ENCODE results near the gene CNTF.

Gene CNTF

DNA sequence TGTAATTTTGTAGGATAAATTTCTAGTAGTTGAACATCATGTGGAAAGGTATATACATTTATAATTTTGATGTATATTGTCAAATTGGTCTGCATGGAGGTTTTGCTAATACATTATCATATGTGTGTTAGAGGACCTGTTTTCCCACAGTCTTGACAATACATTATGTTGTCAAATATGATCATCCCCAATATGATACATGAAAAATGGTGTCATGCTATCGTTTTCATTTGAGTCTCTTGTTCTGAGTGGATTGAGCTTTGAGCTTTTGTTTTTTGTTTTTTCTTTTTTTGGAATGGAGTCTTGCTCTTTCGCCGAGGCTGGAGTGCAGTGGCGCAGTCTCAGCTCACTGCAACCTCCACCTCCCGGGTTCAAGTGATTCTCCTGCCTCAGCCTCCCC, 14.1 kb upstream of the CNTF start:
- no peak for DNase-seq

DNA sequence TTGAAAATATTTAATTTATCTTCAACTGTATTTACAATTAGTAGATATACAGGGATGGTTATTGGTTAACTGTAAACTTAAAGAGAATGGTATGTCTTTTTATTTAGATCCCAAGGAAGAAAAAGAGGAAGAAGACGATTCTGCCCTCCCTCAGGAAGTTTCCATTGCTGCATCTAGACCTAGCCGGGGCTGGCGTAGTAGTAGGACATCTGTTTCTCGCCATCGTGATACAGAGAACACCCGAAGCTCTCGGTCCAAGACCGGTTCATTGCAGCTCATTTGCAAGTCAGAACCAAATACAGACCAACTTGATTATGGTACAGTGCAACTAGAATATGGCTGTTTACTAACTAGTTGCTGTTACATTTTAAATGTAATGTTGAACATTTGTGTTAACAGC, 12.7 kb upstream of the CNTF start:
- no peak for DNase-seq

DNA sequence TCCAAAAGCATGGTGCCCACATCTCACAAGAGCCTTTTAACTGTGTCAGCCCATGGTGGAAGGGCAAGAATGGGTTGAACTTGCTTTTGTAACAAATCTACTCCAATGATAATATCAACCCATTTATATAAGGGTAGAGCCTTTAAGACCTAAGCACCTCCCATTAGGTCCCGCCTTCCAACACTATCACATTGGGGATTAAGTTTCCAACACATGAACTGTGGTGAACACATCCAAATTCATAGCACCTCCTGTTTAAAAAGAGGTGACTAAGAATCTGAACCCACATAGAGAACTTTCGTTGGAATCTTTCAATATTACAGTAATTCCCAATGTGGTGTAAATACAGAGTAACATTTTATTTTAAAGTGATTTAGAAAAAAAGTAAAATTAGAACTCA, 9.2 kb upstream of the CNTF start:
- DNase-seq: no peak

DNA sequence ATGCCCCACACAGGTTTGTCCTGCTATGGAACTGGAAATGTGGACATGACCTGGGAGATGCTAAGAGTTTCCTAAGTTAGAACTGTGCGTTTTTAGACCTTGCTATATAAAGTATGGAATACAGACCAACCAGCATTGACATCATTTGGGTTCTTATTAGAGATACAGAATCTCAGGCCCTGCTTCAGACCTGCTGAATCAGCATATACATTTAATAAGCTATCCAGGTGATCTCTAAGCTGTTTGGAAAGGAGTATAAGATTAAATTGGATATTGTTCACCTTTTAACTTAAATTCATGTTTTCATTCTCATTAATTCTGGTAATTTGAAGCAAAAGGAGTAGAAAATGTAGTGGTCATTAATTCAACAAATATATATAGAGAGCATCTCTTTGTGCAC, 6.9 kb upstream of the CNTF start:
- no peak for DNase-seq

DNA sequence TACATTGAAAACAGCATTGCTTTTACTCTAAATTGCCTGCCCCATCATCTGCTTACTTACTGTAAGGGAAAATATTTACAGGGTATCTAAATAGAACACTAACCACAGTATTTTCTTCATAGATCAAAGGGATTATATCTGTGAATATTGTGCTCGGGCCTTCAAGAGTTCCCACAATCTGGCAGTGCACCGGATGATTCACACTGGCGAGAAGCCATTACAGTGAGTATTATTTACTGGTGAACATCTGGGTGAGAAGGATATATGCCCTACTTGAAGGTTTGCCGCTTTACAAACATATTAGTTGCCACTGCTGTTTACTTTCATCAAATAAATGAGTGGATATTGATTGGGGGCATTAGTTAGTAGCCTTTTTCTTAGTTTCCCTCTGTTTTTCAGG, 5.9 kb upstream of the CNTF start:
- no peak for DNase-seq

DNA sequence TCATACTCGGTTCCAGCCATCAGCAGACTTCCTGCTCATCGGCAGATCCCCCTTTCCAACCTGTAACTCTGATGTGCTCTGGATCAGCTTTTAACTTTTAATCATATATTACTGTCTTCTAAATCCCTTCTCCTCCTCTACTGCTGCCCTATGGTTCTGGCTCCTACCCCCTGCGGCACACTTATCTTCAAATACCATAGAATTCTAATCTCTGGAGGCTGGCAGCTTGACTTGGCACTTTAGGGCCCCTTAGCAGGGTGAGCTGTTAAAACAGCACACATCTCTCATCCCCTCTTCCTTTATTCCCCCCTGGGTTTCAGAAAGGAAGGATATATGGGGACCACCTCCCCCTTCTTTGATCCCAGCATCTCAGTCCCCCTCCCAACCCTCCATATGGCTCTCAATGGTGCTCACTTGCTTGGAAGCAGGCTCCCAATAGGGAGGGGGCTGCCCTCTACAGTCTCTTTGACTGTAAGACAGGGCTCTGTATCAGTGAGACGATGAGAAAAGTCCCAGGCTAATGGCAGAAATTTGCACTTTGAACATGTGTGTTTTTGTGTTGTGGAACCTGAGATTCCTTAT, 4.4 kb upstream of the CNTF start:
- DNase-seq: no peak

DNA sequence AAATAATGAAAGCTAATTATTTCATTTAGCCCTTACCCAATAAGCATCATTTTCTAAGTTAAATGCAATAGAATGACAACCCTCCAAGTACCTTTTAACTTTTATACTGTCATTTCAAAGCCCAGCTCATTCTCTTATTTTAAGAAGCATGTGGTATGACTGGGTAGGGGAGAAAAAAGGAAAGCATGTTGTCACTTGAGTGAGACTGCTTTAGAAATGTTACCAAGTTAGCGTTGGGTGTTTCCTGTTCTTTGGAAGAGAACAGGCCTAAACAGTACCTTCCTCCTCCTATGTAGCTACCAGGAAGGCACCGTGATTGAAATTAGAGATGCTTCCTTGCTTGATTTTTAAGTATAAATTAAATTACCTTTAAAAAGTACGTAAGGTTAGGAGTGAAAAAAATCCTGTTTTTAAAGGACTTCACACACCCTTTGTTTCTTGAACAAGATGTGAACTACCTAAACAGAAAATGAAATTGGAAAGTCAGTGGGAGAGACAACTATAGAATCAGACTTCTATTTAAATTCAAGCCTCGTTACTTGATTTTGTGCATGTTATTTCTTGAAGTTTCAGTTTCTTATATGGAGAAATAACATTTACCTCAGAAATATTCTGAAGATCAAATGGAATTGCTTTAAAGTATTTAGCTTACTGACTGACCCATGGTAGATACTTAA, 741 bp upstream of the CNTF start:
- no peak for DNase-seq

DNA sequence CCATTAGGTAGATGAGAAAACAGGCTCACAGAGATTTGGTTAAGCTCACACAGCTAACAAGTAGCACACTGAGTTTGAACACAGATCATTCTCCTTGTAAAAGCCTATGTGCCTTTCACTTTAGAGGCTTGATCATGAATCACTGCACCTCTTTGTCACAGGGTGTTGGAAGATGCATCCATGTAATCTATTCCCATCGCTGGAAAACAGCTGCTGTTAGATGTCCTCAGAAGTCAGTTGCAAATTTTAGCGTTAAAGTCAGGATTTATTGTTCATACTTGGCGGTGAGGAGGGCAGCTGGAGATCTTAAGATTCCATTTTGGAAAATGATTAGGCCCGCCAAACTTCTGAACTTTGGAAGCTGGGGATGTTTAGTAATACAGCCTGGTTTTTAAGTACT, 2.6 kb downstream of the CNTF start:
- DNase-seq: no peak

DNA sequence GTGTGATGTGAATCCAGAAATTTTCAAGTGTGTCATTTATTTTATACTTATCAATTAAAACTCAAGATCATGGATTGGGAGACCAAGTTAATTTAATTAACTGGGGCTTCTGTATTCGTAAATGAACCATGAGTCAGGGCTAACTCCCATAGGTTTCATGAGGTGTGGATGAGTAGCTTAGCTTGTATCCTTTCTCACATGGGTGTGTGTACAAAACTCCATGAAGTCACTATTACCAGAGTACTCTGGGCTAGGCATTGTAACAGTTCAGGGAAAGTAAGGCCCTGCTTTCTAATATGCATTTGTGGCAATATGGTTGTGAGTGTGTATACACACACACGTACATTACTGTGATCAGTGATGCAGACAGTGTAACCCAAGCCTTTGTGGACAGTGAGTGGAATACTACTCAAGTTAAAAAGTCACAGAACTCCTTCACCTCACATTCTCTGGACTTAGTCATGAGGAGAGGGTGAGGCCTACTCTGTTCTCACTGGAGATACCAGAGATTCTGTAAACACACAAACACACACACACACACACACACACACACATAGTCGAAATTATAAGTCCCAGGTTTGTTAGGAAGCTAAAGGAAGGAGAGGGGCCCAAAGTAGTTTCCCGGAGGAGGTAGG, 3.5 kb downstream of the CNTF start:
- no peak for DNase-seq

DNA sequence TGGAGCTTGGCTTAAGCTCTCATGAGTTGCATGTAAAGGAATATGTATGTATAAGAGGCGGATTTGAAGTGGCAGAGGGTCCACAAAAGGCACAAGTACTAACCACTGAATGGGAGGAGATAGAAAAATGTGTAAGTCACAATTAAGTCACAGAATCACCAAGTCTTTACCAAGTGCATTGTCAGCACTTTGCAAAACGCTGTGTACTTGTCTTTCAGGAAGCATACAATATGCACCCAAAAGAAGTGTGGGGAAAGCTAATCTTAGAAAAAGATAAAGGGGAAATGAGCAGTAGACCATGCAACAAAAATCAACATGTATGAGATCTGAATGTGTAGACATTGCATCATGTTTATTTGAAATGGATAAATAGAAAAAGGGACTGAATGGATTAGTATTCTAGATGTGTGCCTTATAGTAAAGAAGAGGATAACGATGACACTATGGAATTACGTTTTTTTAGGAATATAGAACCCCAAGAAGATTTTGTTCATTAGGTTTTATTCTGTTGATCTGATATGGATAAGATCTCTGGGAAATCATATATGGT, 4.5 kb downstream of the CNTF start:
- DNase-seq: no peak

DNA sequence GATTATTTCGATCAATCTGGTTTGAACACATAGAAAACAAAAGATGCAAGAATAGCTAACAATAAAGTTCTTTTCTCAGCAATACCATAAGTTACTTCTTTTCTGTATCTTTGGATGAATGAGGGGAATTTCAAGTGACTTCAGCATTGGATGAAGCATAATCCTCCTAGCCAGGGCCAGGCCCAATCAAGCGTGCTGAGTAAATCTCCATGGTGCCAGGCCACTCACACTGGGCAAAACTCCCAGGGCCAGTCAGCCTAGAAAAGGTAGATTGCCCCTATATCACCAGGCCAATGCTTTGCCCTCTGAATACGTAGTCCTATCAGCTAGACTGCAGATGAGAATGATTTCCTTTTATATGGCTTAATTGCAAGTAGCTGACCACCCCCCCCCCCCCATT, 6.0 kb downstream of the CNTF start:
- no peak for DNase-seq

DNA sequence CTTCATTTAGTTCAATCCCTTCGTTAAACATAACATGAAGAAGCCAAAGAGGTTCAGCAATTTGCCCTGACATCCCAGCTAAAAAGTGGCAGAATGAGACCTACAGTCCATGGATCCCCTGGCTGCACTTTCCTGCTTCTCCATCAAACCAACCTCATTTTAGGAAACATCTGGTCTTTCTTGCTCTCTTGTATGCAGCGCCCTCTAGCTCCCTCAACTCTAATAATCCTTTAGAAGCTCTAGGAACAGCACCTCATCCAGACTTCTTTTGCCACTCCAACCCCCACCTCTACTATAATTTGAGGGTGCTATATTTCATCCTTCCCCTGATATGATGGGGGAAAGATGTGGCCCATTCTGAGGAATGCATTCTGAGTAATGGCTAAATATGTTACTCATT, 7.4 kb downstream of the CNTF start:
- peak in 1 of 2 experiments; percentile 59 for DNase-seq

DNA sequence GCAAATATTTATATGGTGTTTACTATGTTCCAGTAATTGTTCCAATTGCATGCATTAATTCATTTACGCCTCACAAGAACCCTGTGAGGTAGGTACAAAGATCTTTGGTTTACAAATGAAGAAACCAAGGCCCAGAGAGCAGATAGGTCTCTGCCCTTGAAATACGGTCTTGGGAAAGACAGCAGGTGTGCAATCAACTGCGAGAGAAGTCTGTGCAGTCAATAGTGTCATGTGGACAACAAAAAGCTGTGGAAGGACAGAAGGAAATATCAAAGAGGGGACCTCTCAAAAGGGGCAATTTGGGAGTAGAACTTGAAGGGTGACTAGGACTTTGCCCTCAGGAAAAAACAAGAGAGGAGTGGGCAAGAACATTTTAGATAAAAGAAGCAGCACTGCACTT, 8.9 kb downstream of the CNTF start:
- no peak for DNase-seq

DNA sequence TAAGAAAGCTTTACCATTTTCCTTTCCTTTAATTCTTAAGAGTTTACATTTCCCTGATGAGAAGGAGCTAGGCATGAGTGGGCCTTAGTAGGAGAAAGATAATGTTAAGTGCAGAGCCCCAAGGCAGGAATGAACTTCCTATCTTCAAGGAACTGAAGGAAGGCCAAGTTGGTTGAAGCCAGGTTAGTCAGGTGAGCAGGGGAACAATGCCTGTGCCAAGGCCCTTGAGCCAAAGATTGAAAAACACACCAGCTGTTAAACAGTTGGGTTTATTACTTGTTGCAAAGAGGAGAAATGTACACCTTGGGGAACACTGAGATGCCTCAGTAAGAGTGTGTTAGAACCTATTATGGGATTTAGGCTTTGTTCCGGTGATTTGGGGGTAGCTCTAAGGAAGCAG, 10.0 kb downstream of the CNTF start:
- DNase-seq: no peak

DNA sequence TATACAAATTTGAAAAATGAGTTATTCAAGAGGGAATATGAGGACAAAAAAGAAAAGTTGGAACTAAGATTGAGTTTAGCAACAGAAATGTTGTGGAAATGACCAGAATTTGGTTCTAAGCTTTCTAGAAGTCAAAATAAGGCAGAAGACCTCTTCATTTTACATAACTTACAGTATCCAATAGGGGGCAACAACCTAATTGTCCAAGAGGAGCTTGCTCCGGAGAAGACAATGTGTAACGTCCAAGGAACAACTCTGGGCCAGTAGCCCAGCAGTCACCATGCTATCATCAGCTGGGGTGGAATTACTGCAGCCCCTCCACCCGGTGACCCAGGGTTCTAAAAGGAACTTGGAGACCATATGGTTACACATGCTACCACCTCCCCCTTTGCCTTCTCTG, 14.1 kb downstream of the CNTF start:
- no peak for DNase-seq

DNA sequence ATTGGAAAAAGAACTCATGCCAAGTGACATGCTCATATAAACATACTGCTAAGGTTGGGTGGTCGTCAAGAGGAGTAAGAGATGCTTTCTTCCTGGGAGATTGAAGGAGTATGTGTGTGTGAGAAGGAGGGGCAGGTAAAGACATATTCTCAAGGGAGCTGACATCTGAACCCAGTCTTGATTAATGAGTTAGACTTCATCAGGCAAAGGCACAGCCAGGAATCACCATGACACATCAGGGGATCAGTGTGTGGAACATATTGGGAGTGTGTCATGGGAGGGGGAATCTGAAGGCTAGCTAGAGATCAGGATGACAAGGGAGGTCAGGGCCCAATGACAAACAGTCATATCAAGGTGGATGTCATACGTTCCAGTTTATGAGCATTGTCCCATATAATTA, 14.9 kb downstream of the CNTF start:
- DNase-seq: no peak

DNA sequence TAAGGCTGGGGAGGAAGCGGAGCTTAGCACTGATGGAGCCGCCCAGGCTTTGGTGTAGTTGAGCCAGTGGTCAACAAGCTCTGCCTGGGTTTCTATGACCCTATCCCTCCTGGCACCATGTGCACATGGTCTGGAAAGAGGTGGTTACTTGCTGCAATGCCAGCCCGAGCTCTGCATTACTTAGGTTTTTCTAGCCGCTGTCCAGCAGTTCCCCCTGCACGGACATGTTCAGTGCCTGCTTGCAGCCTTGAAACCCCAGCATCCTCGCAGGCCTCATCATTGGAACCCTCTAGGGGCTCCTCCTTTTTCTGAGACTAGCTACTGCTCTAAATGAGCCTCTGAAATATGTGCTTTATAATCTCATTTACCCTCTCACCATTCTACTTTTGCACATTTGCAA, 16.6 kb downstream of the CNTF start:
- no peak for DNase-seq

DNA sequence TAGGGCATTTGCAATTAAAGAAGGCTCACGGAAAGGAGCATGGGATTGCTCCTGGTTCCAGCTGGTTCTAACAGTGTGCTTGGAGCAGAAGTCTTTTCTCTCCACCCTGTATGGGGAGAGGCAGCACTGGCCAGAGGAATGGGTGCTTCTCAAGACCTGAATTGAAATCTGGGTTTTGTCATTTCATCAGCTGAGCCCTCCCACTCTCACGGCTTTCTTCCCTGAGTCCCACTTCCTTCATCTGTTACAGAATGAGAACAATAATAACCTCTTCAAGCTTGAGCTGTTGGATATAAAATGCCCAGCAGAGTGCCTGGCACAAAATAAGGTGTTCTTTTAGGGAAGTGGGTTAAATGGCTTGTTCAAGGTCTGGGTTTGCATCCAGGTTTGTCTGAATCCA, 17.2 kb downstream of the CNTF start:
- DNase-seq: no peak

DNA sequence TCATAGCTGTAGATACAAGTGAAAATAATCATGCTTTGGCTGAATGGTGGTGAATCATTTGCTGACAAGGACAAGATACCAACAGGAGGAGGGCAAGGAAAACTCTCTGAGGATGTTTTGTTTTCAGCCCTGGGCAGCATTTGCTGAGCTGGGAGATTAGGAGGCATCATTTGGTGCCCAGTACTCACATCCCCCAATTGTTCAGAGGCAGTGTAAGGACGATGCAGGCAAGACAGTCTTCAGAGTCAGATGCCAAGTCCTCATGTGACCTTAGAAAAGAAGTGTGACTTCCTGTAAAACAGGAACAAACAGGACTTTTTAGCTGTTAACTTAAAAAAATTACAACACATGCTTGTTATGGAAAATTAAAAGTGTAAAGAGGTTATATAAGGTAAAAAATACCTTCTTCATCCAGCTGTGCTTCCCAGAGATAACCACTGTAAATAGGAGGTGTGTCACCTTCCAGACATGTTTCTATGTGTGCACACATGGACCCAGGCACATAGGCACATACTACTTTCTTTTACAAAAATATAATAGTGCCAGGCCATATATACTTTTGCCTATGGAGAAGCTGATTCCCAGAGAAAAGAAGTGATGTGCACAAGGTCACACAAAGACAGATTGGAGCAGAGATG, 18.0 kb downstream of the CNTF start:
- DNase-seq: no peak

DNA sequence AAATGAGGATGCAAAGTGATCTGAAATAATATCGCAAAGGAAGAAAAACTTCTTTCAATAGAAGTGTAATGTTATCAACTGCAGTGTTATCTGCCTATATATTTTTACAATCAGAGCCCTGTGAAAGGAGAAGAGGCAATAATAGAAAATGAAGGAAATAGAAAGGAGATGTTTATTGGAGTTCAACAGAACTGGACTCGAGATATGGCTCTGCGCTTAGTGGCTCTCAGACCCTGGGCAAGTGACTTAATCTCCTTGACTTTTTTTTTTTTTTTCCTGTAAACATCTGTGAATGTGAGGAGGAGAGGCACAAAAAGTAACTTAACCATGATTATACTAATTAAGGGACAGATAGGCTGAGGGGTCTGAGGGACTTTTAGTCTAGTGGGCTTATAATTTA, 18.9 kb downstream of the CNTF start:
- no peak for DNase-seq

DNA sequence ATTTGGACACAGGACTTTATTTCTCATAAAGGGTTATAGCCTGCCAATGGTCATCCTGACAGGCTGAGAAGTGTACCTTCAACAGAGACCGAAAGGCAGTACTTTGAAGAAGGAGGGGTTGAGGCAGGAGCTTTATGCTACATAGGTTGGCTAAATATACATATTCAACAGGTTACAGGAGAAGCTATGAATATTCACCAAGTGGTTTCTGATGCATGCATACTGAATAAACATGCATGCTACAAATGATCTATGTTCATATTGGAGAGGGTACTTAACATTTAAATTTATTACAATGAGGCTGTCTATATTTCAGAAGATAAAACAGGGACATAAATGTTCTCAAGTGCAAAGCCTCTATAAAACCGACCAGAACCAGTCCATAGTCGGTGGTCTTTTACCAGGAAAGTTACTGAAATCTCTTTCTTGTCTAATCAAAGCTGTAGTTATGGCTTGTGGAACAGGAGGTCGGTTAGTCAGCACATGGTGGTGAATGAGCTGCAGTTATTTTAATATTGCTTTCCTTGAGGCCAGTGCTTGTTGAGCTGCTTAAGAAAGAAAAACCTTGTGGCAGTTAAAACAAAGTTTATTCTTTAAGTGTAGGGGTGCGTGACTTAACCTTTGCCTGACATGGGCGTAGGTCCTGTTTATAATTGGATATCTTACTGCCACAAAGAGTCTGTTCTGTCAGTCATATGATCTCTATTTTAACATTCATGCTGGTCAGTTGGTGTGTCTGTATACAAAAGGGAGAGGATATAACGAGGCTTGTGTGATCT, 19.5 kb downstream of the CNTF start:
- DNase-seq: no peak

DNA sequence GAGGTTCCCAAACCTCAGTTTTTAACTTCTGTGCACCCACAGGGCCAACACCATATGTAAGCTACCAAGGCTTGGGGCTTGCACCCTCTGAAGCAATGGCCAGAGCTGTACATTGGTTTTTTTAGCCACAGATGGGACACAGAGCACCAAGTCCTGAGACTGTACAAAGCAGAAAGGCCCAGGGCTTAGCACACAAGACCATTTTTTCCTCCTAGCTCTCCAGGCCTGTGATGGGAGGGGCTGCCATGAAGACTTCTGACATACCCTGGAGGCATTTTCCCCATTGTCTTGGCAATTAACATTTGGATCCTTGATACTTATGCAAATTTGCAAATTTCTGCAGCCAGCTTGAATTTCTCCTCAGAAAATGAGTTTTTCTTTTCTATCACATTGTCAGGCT, 23.4 kb downstream of the CNTF start:
- no peak for DNase-seq

DNA sequence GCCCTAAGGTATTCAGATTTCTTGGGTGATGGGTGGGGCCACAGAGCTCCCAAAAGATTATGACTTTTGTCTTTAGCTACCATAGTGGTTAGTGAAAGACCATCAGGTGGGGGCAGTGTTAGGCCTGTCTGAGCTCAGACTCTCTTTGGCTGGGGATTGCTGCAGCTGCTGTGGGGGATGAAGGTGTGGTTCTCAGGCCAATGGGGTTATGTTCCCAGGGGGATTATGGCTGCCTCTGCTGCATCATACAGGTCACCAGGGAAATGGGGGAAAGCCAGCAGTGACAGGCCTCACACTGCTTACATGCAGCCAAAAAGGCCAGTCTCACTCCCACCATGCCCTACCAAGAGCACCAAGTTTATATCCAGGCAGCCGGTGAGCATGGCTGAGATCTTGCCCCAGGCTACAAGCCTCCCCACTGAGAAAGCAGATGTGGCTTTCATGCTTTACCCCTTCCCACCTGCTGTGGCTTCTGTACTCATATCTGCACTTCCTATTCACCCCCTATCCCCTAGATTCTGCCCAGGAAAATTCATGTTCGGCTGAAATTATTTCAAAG, 24.8 kb downstream of the CNTF start:
- DNase-seq: no peak
